MM.1S (cell line): Measurements from ENCODE around the gene ITPRIPL2.

Experiments
- DNase-seq: peaks from one replicate; pipeline ENCODE4 v3.0.0-alpha.2; 2015
- H2AFZ ChIP-seq: fragments of 300-600 bp; sonication (generic); 2 replicates; pipeline ENCODE4 v1.6.0; 2016; ENCODE audit warnings: antibody characterized with exemption, low read length
- H3F3A ChIP-seq: fragments of 300-600 bp; sonication (generic); 2 replicates; pipeline ENCODE4 v1.6.1; 2016; ENCODE audit warnings: mild to moderate bottlenecking, antibody characterized with exemption, low read length, moderate library complexity, mixed read lengths; ENCODE audit not compliant: insufficient read depth
- H3K27ac ChIP-seq: fragments of 300-600 bp; sonication (generic); 2 replicates; pipeline ENCODE4 v1.5.1; 2016; ENCODE audit warnings: mild to moderate bottlenecking, low read length
- H3K27me3 ChIP-seq: fragments of 300-600 bp; sonication (generic); replicated peaks from 2 replicates; pipeline ENCODE4 v1.6.0; 2016; ENCODE audit warnings: low read length; ENCODE audit not compliant: insufficient read depth
- H3K36me3 ChIP-seq: fragments of 300-600 bp; sonication (generic); replicated peaks from 2 replicates; pipeline ENCODE4 v1.6.1; 2016; ENCODE audit warnings: mild to moderate bottlenecking, low read length, mixed read lengths; ENCODE audit not compliant: insufficient read depth
- H3K4me1 ChIP-seq: fragments of 300-600 bp; sonication (generic); 2 replicates; pipeline ENCODE4 v1.6.1; 2016; ENCODE audit warnings: low read length, mixed read lengths
- H3K4me2 ChIP-seq: fragments of 300-600 bp; sonication (generic); 2 replicates; pipeline ENCODE4 v1.6.0; 2016; ENCODE audit warnings: low read depth, low read length
- H3K4me3 ChIP-seq: fragments of 300-600 bp; sonication (generic); 2 replicates; pipeline ENCODE4 v1.5.1; 2016; ENCODE audit warnings: low read length, mixed read lengths
- H3K79me2 ChIP-seq: fragments of 300-600 bp; sonication (generic); 2 replicates; pipeline ENCODE4 v1.6.1; 2016; ENCODE audit warnings: mixed run types, low read length, mixed read lengths
- H3K9ac ChIP-seq: fragments of 300-600 bp; sonication (generic); 2 replicates; pipeline ENCODE4 v1.6.1; 2016; ENCODE audit warnings: low read length, mixed read lengths
- H3K9me2 ChIP-seq: fragments of 300-600 bp; sonication (generic); replicated peaks from 2 replicates; pipeline ENCODE4 v1.6.1; 2016; ENCODE audit warnings: mild to moderate bottlenecking, low read length, mixed read lengths; ENCODE audit not compliant: insufficient read depth
- H3K9me3 ChIP-seq: fragments of 300-600 bp; sonication (generic); replicated peaks from 2 replicates; pipeline ENCODE4 v1.6.1; 2016; ENCODE audit warnings: mild to moderate bottlenecking, low read length, mixed read lengths; ENCODE audit not compliant: insufficient read depth
- H4K20me1 ChIP-seq: fragments of 300-600 bp; sonication (generic); 2 replicates; pipeline ENCODE4 v1.6.1; 2016; ENCODE audit warnings: mild to moderate bottlenecking, low read length, moderate library complexity, mixed read lengths; ENCODE audit not compliant: insufficient read depth
- EZH2 ChIP-seq: fragments of 300-600 bp; sonication (generic); optimal IDR thresholded peaks from 2 replicates; pipeline ENCODE3; 2017; ENCODE audit warnings: low read depth, mild to moderate bottlenecking, antibody characterized with exemption, low read length, mixed read lengths
- EZH2phosphoT487 ChIP-seq: fragments of 300-600 bp; sonication (generic); IDR thresholded peaks from 2 replicates; pipeline ENCODE4 v1.6.1; 2018; ENCODE audit warnings: antibody characterized with exemption, low read length
- TF ChIP-seq, protein P1 (sequence below): fragments of 300-600 bp; sonication (generic); IDR thresholded peaks from 2 replicates; pipeline ENCODE4 v1.5.1; 2016; ENCODE audit warnings: antibody characterized with exemption, low read length, mixed read lengths

The ITPRIPL2 gene

DNA sequence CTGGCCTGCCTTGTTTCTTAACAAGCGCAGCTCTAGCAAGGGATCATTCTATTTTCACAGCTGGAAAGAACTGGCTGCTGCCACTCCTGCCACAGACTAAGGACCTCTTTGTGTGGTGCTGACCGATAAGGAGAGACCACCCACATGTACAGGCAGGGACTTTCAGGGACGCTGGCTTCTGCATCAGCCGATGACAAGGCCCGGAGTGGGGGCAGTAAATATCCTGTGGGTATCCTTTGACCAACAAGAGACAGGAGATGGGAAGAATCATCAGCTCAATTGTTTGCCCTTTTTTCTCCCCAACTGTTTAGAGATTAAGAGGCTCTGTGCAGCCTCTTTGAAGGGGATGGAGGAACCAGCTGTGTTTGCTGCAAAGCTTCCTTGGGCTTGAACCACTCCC is 9.2 kb upstream of the ITPRIPL2 start:
- no peak for DNase-seq
- Histone ChIP-seq H3F3A (no peaks in the 10 kb centered on the region), H3K4me2 (no peak overlapping the region), H3K27ac (no peak overlapping the region), H3K79me2 (no peaks in the 10 kb centered on the region), H3K27me3 (no peaks in the 10 kb centered on the region), H3K4me3 (no peak overlapping the region), H3K9ac (no peak overlapping the region), H3K9me3 (no peaks in the 10 kb centered on the region), H3K4me1 (no peaks in the 10 kb centered on the region), H4K20me1 (no peaks in the 10 kb centered on the region), H3K36me3 (no peaks in the 10 kb centered on the region), H2AFZ (no peak overlapping the region), H3K9me2 (no peaks in the 10 kb centered on the region)
- TF ChIP-seq, protein P1, sequence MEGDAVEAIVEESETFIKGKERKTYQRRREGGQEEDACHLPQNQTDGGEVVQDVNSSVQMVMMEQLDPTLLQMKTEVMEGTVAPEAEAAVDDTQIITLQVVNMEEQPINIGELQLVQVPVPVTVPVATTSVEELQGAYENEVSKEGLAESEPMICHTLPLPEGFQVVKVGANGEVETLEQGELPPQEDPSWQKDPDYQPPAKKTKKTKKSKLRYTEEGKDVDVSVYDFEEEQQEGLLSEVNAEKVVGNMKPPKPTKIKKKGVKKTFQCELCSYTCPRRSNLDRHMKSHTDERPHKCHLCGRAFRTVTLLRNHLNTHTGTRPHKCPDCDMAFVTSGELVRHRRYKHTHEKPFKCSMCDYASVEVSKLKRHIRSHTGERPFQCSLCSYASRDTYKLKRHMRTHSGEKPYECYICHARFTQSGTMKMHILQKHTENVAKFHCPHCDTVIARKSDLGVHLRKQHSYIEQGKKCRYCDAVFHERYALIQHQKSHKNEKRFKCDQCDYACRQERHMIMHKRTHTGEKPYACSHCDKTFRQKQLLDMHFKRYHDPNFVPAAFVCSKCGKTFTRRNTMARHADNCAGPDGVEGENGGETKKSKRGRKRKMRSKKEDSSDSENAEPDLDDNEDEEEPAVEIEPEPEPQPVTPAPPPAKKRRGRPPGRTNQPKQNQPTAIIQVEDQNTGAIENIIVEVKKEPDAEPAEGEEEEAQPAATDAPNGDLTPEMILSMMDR: no peak
- TF ChIP-seq EZH2phosphoT487: no peak
- TF ChIP-seq EZH2: no peak

DNA sequence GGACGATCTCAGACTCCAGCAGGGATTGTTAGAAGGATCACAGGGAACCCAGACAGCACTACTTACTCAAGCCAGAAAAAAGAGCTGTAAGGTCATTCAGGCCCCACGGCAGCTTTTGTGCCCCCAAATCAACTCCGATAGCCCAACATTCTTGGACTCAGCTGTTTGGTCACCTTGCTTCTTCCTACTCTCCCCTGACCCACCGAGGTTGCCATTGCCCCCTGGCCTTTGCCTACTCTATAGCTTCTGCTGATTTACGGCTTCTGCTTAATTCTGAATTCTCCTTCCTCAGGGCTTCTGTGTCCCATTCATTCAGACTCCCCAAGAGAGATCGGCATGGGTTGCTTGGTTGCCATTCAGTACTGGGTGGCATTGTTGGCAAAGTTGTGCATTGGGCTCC is 8.6 kb upstream of the ITPRIPL2 start:
- Histone ChIP-seq H3K27ac (no peak overlapping the region), H3K36me3 (no peaks in the 10 kb centered on the region), H3K9me3 (no peaks in the 10 kb centered on the region), H3K4me1 (no peaks in the 10 kb centered on the region), H3K27me3 (no peaks in the 10 kb centered on the region), H4K20me1 (no peaks in the 10 kb centered on the region), H3K9ac (no peak overlapping the region), H3K79me2 (no peaks in the 10 kb centered on the region), H3K4me3 (no peak overlapping the region), H3F3A (no peaks in the 10 kb centered on the region), H2AFZ (no peak overlapping the region), H3K9me2 (no peaks in the 10 kb centered on the region), H3K4me2 (no peak overlapping the region)
- DNase-seq: no peak
- TF ChIP-seq EZH2phosphoT487: no peak
- TF ChIP-seq, protein P1: no peak
- TF ChIP-seq EZH2: no peak

DNA sequence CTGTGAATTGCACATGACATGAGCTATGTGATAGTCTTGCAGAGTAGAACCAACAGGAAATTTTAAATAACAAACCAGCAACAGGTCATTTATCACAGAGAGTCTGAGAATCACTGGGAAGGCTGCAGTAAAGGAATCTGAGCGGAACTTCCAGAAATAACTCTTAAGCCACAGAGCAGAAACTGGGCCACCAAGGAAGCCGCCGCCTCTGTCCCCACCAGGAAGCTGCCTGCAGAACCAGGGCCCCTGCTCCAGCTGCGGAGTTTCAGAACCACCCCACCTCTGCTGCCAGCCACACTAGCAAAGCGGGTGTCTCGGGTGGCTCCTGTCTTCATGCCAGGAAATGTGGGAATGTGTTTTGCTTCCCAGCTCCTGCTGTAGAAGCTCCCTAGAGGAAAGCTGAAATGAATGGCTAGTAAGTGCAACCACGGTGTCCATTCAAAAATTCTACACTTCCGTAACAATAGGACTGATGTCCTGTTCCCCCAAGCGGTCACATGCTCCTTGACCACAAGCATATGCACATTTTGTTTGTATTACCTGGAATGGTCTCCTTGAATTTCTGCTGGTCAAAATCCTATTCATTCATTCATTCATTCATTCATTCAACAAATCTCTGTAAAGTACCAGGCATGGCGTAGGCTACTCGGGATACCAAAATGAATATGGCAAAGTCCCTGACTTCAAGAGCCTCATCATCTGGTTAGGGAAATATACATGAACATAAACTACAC is 7.7 kb upstream of the ITPRIPL2 start:
- Histone ChIP-seq H3K9me3 (no peaks in the 10 kb centered on the region), H4K20me1 (no peaks in the 10 kb centered on the region), H3K4me3 (no peak overlapping the region), H3K27me3 (no peaks in the 10 kb centered on the region), H3K27ac (no peak overlapping the region), H3K4me2 (no peak overlapping the region), H3K4me1 (no peaks in the 10 kb centered on the region), H2AFZ (no peak overlapping the region), H3K9ac (no peak overlapping the region), H3F3A (no peaks in the 10 kb centered on the region), H3K36me3 (no peaks in the 10 kb centered on the region), H3K9me2 (no peaks in the 10 kb centered on the region), H3K79me2 (no peaks in the 10 kb centered on the region)
- DNase-seq: no peak
- TF ChIP-seq, protein P1: no peak
- no peak for TF ChIP-seq EZH2phosphoT487
- no peak for TF ChIP-seq EZH2
